SU-DHL-6 (cell line): Measurements from ENCODE around the gene SMIM30.

ENCODE experiments used
- H2AFZ ChIP-seq: fragments of 200-600 bp; sonication (generic); 2 replicates; pipeline ENCODE4 v1.6.1; 2014; ENCODE audit warnings: low read depth, mild to moderate bottlenecking, moderate library complexity, mixed read lengths, antibody characterized with exemption, low read length; ENCODE audit not compliant: severe bottlenecking
- H3F3A ChIP-seq: fragments of 200-600 bp; shearing (Covaris generic); 2 replicates; pipeline ENCODE4 v1.6.0; 2016; ENCODE audit warnings: antibody characterized with exemption, mild to moderate bottlenecking; ENCODE audit not compliant: insufficient read depth
- H3K27ac ChIP-seq: fragments of 200-600 bp; sonication (generic); 2 replicates; pipeline ENCODE4 v1.5.1; 2016; ENCODE audit warnings: low read depth, mild to moderate bottlenecking, low read length, moderate library complexity, mixed read lengths
- H3K27me3 ChIP-seq: fragments of 200-600 bp; sonication (generic), shearing (Covaris generic); 2 replicates; pipeline ENCODE4 v1.6.0; 2014; ENCODE audit warnings: mild to moderate bottlenecking, low read length
- H3K36me3 ChIP-seq: fragments of 200-600 bp; sonication (generic); 2 replicates; pipeline ENCODE4 v1.6.1; 2014; ENCODE audit warnings: mild to moderate bottlenecking, low read length, mixed read lengths
- H3K4me2 ChIP-seq: fragments of 300-600, 200-600 bp; shearing (Covaris generic), sonication (generic); 2 replicates; pipeline ENCODE4 v1.6.0; 2014; ENCODE audit warnings: low read length, low read depth, mild to moderate bottlenecking; ENCODE audit not compliant: poor library complexity, severe bottlenecking
- H3K4me3 ChIP-seq: fragments of 200-600 bp; sonication (generic); 2 replicates; pipeline ENCODE4 v1.5.1; 2014; ENCODE audit warnings: antibody characterized with exemption, low read length, mild to moderate bottlenecking, mixed read lengths; ENCODE audit not compliant: insufficient read depth, poor library complexity, severe bottlenecking
- H3K79me2 ChIP-seq: fragments of 200-600 bp; sonication (generic); 2 replicates; pipeline ENCODE4 v1.6.1; 2014; ENCODE audit warnings: mild to moderate bottlenecking, low read length, moderate library complexity; ENCODE audit not compliant: insufficient read depth
- H3K9ac ChIP-seq: fragments of 200-600 bp; sonication (generic); 2 replicates; pipeline ENCODE4 v1.7.0; 2014; ENCODE audit warnings: mild to moderate bottlenecking, low read length
- H3K9me2 ChIP-seq: fragments of 200-600 bp; sonication (generic); replicated peaks from 2 replicates; pipeline ENCODE4 v1.6.1; 2014; ENCODE audit warnings: low read length; ENCODE audit not compliant: insufficient read depth
- H3K9me3 ChIP-seq: fragments of 200-600 bp; sonication (generic); 2 replicates; pipeline ENCODE4 v1.6.1; 2014; ENCODE audit warnings: low read length, mixed read lengths; ENCODE audit not compliant: insufficient read depth
- H4K20me1 ChIP-seq: fragments of 200-600 bp; sonication (generic); 2 replicates; pipeline ENCODE4 v1.6.1; 2014; ENCODE audit warnings: low read depth, mild to moderate bottlenecking, antibody characterized with exemption, low read length, moderate library complexity, mixed read lengths
- EZH2phosphoT487 ChIP-seq: fragments of 200-600 bp; sonication (generic), shearing (Covaris generic); conservative IDR thresholded peaks from 2 replicates; pipeline ENCODE4 v1.6.1; 2018; ENCODE audit warnings: mild to moderate bottlenecking, antibody characterized with exemption, low read length, moderate library complexity, mixed read lengths
- TF ChIP-seq, protein P1 (sequence below): fragments of 200-600 bp; sonication (generic); IDR thresholded peaks from one replicate; pipeline ENCODE4 v1.5.1; 2017; ENCODE audit warnings: antibody characterized with exemption, mild to moderate bottlenecking, low read length, moderate library complexity; ENCODE audit not compliant: insufficient read depth, poor library complexity, severe bottlenecking

Gene SMIM30

DNA sequence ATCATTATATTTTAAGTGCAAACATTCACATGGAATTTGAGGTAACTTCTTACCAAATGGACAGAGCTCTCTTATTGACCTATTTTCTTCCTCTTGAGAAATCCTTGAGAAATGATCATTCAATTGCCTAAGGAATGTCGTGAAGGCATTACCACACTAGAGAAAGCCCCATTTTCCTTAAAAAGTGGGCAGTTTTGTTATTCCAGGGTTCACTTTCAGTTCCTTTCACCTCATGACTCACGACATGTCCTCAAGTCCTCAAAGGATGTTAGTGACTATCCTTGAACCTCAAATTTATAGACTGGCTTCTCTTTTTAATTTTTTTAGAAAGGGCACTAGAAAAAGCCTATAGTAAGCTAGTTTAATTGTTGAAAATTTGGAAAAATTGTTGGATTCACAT, 40.4 kb upstream of the SMIM30 start:
- Histone ChIP-seq H3K4me2 (no peak overlapping the region), H3K36me3 (no peaks in the 10 kb centered on the region), H3K9me3 (no peaks in the 10 kb centered on the region), H3K9ac (no peak overlapping the region), H3K27me3 (no peaks in the 10 kb centered on the region), H3F3A (no peaks in the 10 kb centered on the region), H3K27ac (no peak overlapping the region), H4K20me1 (no peaks in the 10 kb centered on the region), H3K79me2 (no peaks in the 10 kb centered on the region), H3K9me2 (no peaks in the 10 kb centered on the region), H3K4me3 (no peak overlapping the region), H2AFZ (no peak overlapping the region)
- TF ChIP-seq, protein P1, sequence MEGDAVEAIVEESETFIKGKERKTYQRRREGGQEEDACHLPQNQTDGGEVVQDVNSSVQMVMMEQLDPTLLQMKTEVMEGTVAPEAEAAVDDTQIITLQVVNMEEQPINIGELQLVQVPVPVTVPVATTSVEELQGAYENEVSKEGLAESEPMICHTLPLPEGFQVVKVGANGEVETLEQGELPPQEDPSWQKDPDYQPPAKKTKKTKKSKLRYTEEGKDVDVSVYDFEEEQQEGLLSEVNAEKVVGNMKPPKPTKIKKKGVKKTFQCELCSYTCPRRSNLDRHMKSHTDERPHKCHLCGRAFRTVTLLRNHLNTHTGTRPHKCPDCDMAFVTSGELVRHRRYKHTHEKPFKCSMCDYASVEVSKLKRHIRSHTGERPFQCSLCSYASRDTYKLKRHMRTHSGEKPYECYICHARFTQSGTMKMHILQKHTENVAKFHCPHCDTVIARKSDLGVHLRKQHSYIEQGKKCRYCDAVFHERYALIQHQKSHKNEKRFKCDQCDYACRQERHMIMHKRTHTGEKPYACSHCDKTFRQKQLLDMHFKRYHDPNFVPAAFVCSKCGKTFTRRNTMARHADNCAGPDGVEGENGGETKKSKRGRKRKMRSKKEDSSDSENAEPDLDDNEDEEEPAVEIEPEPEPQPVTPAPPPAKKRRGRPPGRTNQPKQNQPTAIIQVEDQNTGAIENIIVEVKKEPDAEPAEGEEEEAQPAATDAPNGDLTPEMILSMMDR, result no peak
- TF ChIP-seq EZH2phosphoT487, result no peak

- Histone ChIP-seq H3F3A (no peaks in the 10 kb centered on the region), H3K4me3 (no peak overlapping the region), H3K4me2 (no peak overlapping the region), H3K9me3 (no peaks in the 10 kb centered on the region), H4K20me1 (no peaks in the 10 kb centered on the region), H3K27ac (no peak overlapping the region), H3K27me3 (no peaks in the 10 kb centered on the region), H3K79me2 (no peaks in the 10 kb centered on the region), H3K9ac (no peak overlapping the region), H3K36me3 (no peaks in the 10 kb centered on the region), H2AFZ (no peak overlapping the region), H3K9me2 (no peaks in the 10 kb centered on the region)
- TF ChIP-seq, protein P1, result no peak
- TF ChIP-seq EZH2phosphoT487, result no peak
Measured at GRCh38 chr7:113154117-113154516, 35.8 kb upstream of the SMIM30 start.

GRCh38 chr7:113144817-113145216, 26.5 kb upstream of the SMIM30 start:
- H3F3A ChIP-seq, result no peaks in the 10 kb centered on the region
- no peaks in the 10 kb centered on the region for H3K79me2 ChIP-seq
- no peak overlapping the region for H3K9ac ChIP-seq
- H3K27me3 ChIP-seq, result no peaks in the 10 kb centered on the region
- no peak overlapping the region for H2AFZ ChIP-seq
- no peaks in the 10 kb centered on the region for H3K9me3 ChIP-seq
- H3K27ac ChIP-seq, result no peak overlapping the region
- H3K4me3 ChIP-seq, result no peak overlapping the region
- TF ChIP-seq EZH2phosphoT487, result no peak
- TF ChIP-seq, protein P1, result no peak
- no peaks in the 10 kb centered on the region for H4K20me1 ChIP-seq
- H3K36me3 ChIP-seq, result no peaks in the 10 kb centered on the region
- H3K9me2 ChIP-seq, result no peaks in the 10 kb centered on the region
- no peak overlapping the region for H3K4me2 ChIP-seq
